ENCODE measurements around the gene IGFBP6. TPM values are rescaled to one million over a fixed set of nuclear protein-coding genes. Genes with fewer than 3 reads are reported as not detected.

Gene IGFBP6
- total and polyA plus RNA-seq, 2 donors (not counting 1 experiment from before 2014, with no cell fraction given) = 0.30 TPM; not detected in 1

- H3K27ac ChIP-seq (ENCODE audit: low read length in 2 of 2) = no peak overlapping the region
- H3K4me1 ChIP-seq (ENCODE audit: control insufficient read depth in 2 of 2, insufficient read depth in 2 of 2, low read length in 2 of 2) = peaks cover 0 to 10% of the 10 kb centered on the region in 2 donors
- CTCF ChIA-PET = interaction anchor here (0.6 to 14.1 kb wide), 15 partner anchors 12 to 702 kb away, joined by 3 to 344 read pairs (median 9); partner anchors contain the start of genes IGFBP6, SOAT2 and SPRYD3
- Mint-ChIP-seq H3K4me1 (peaks cover 10% of the 10 kb centered on the region), H3K27ac (no peak overlapping the region), H3K27me3 (no peaks in the 10 kb centered on the region), H3K4me3 (no peak overlapping the region), H3K9me3 (ENCODE audit: insufficient read depth) (no peaks in the 10 kb centered on the region)
- H3K9me3 ChIP-seq (ENCODE audit: control extremely low read depth in 1 of 3, control insufficient read depth in 2 of 3, insufficient read depth in 1 of 3, low read length in 2 of 3) = no peaks in the 10 kb centered on the region
- H3K4me3 ChIP-seq (ENCODE audit: control extremely low read depth in 1 of 5, extremely low read depth in 1 of 5, insufficient read depth in 1 of 5, low read depth in 2 of 5, low read length in 4 of 5) = no peak overlapping the region
- no peak overlapping the region for H3K4me2 ChIP-seq (replicated peaks; ENCODE audit: low read depth, low read length, poor library complexity, severe bottlenecking)
- DNase-seq = no peak
- WGBS (ENCODE audit: insufficient coverage) = 85% methylated on average over 3 of the region's 7 CpGs
- no peaks in the 10 kb centered on the region for H3K27me3 ChIP-seq (replicated peaks in 1 of 4; ENCODE audit: control extremely low read depth in 1 of 4, control insufficient read depth in 3 of 4, insufficient read depth in 4 of 4, low read length in 3 of 4)
- H3K36me3 ChIP-seq (replicated peaks in 1 of 2; ENCODE audit: control extremely low read depth in 1 of 2, control insufficient read depth in 1 of 2, extremely low read depth in 1 of 2, insufficient read depth in 2 of 2, low read length in 1 of 2) = peaks cover 0 to 71% of the 10 kb centered on the region in 2 experiments
- peaks cover 35% of the 10 kb centered on the region for H4K20me1 ChIP-seq (ENCODE audit: control insufficient read depth, insufficient read depth, low read length, poor library complexity, severe bottlenecking)
- peaks cover 7% of the 10 kb centered on the region for H3K79me2 ChIP-seq (ENCODE audit: control insufficient read depth, insufficient read depth, low read length)
- ATAC-seq (ENCODE audit: low read depth) = no peak
- no peak overlapping the region for H2AFZ ChIP-seq (ENCODE audit: insufficient read depth, low read depth, low read length, poor library complexity, severe bottlenecking)
- no peak overlapping the region for H3K9ac ChIP-seq (ENCODE audit: low read length)
- TF ChIP-seq CTCF (IDR thresholded peaks at IDR 0.05) (no peak), EZH2 (IDR thresholded peaks at IDR 0.05; ENCODE audit: borderline replicate concordance, insufficient read depth, low read depth, low read length, poor library complexity, severe bottlenecking) (no peak)
- POLR2A ChIA-PET = interaction anchor here (2.1 to 2.6 kb wide), 2 partner anchors 12 kb away, joined by 5 to 7 read pairs; partner anchors contain the start of gene SPRYD3
- intact Hi-C loops (cut with micrococcal nuclease) = loop anchor here (5.0 kb wide), 1 partner anchor 130 kb away; no protein-coding TSS in a partner anchor
Measured at GRCh38 chr12:53067074-53067992, 30.1 kb upstream of the IGFBP6 start.

Measured in B cell (primary cell).